Parietal lobe (tissue), 1 donor: ENCODE data around the gene HSBP1. TPM values are rescaled to one million over a fixed set of nuclear protein-coding genes. Genes with fewer than 3 reads are reported as not detected.

Experiments
- total RNA-seq: library from RNA; depleted of rRNA; stranded (reverse); fragments of >200 nt; gene quantifications from one replicate; pipeline ENCODE4 v1.2.3, GENCODE V29; 2014

HSBP1 gene
- total RNA-seq, result 101 TPM

DNA sequence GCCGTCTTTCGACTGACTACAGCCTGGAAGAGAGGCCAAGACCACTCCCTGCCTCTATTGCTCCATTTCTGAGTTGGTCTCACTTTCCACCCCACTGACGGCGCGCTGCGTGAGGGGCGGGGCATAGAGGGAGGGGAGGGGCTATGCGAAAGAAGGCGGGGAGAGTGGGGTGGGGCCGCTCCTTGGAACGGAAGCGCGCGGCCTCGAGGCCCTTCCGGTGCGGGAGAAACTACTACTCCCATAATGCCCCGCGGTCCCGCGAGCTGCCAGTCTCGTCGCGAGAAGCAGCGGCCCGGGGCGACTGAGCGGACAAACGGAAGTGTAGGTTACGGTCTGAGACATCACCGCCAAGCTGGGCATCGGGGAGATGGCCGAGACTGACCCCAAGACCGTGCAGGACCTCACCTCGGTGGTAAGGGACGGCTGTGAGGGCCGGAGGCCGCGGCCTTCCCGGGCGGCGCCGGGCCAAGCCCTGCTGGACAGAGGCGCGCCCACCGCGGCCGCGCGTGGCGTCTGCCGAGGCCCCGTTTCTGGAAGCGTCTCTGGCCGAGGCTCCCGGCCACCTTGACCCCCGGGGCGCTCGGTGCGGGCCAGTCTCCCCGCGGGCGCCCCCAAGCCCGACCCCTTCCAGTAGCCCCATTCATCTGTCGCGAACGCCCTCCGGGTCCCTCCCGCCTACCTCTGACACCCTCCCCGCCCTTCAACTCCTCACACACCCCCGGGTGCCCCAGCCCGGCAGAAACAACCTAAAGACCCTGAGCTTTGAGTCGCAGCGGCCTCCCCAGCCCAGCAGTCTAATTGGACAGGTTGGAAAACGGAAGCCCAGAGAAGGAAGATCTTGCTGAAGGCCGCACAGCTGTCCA is at the start of gene HSBP1:
Gene HSBP1 (plus strand): TSS at position 269 of the 863 bp plus-strand sequence. CDS start 99 bp downstream, at position 368.

Other genes starting within 250 kb of the HSBP1 start
- gene MLYCD, start 91.1 kb downstream of the HSBP1 start, total RNA-seq, result 11.3 TPM
- gene OSGIN1, start 145.3 kb downstream of the HSBP1 start, total RNA-seq, result not detected
- gene NECAB2, start 160.3 kb downstream of the HSBP1 start, total RNA-seq, result 0.63 TPM
- not detected for gene SLC38A8, start 234.8 kb downstream of the HSBP1 start, total RNA-seq